Spinal cord (tissue), 10 donors: Measurements from ENCODE around the gene MRPS14. TPM values are rescaled to one million over a fixed set of nuclear protein-coding genes. Genes with fewer than 3 reads are reported as not detected.

Source experiments
- DNase-seq, 6 donors: peaks; one replicate each; pipeline versions ENCODE4 v3.0.0 to v3.0.0-alpha.2; 2013 to 2015; ENCODE audit warnings: low spot score in 6 of 6, low read depth in 4 of 6
- H3K27ac ChIP-seq: one replicate; pipeline ENCODE4 v1.5.1; 2013; ENCODE audit warnings: low read depth, low read length, control low read depth
- H3K27me3 ChIP-seq: one replicate; pipeline ENCODE4 v1.6.1; 2013; ENCODE audit warnings: low read length; ENCODE audit not compliant: control insufficient read depth, insufficient read depth
- H3K36me3 ChIP-seq: one replicate; pipeline ENCODE4 v1.6.1; 2013; ENCODE audit warnings: low read length; ENCODE audit not compliant: control insufficient read depth, insufficient read depth
- H3K4me1 ChIP-seq: one replicate; pipeline ENCODE4 v1.6.1; 2013; ENCODE audit warnings: low read length; ENCODE audit not compliant: control insufficient read depth, insufficient read depth
- H3K4me3 ChIP-seq: one replicate; pipeline ENCODE4 v1.5.1; 2013; ENCODE audit warnings: low read depth, low read length, control low read depth
- H3K9me3 ChIP-seq: one replicate; pipeline ENCODE4 v1.6.1; 2013; ENCODE audit warnings: low read length; ENCODE audit not compliant: control insufficient read depth, insufficient read depth
- WGBS: methylation state at CpG from one replicate; pipeline ENCODE4 v1.1.5; 2013; ENCODE audit warnings: missing lambda C conversion rate; ENCODE audit not compliant: insufficient coverage; 5-methylcytosine and 5-hydroxymethylcytosine counted together
- polyA plus RNA-seq, 2 donors: library from polyadenylated mRNA; unstranded; fragments of 120-200 nt; gene quantifications; one replicate each; pipeline ENCODE4 v1.2.1, GENCODE V29; 2013; ENCODE audit not compliant: insufficient read length in 2 of 2
- total RNA-seq, 2 donors: library from RNA; depleted of rRNA in 1 of 2; stranded (reverse); fragments of 120-200 nt in 1 of 2; fragments of >200 nt in 1 of 2; gene quantifications; one replicate each; pipeline versions ENCODE4 v1.2.3 to v1.2.4, GENCODE V29; 2013 to 2014
- donor health status: healthy.

Gene MRPS14
- total and polyA plus RNA-seq, 4 donors = 42.6 to 58.6 (median 48.1) TPM

DNA sequence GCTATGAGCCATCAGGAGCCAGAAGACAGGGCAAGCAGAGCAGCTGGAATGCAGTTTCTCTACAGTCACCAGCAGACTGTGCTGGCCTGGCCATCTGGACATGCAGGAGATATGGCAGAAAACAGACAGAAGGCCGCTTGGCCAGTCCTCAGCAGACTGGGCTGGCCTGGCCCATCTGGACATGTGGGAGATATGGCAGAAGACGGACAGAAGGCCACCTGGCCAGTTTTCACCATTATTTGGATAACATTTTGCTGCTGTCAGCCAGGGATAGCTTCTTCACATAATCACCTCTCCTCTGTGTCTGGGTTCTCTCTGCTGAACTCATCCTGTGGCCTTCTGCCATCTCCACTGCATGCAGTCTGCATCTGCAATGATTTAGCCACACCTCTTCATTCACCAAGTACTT is 48.5 kb downstream of the MRPS14 start:
- Histone ChIP-seq H3K27me3 (no peaks in the 10 kb centered on the region), H3K4me3 (no peak overlapping the region), H3K36me3 (peaks cover 6% of the 10 kb centered on the region), H3K27ac (no peak overlapping the region), H3K9me3 (no peaks in the 10 kb centered on the region), H3K4me1 (no peaks in the 10 kb centered on the region)
- WGBS = 84% methylated on average over 2 of the region's 2 CpGs
- DNase-seq = peak in 1 of 6 donors; percentile 12

DNA sequence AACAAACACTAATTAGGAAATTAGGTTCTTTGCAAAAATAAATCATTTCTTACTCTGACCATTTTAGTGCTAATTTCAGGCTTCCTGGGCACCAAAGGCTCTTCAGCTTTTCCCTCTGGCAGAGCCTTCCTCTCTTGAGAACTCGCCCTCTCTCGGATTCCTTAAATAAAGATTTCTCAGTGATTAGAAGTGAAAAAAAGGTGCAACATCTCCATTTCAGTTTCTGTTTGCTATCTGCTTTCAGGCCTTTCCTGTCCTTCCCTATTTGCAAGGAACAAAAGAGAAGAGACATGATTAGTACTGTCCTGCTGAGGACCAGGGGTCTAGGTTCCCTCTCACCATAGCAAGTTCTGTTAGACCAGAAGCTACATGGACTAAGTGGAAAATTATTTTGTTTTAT is 51.3 kb downstream of the MRPS14 start:
- H3K27me3 ChIP-seq = no peaks in the 10 kb centered on the region
- no peaks in the 10 kb centered on the region for H3K9me3 ChIP-seq
- no peak overlapping the region for H3K27ac ChIP-seq
- no CpG with 5 or more reads among the region's 2 CpGs for WGBS
- no peak for DNase-seq
- no peaks in the 10 kb centered on the region for H3K4me1 ChIP-seq
- no peak overlapping the region for H3K4me3 ChIP-seq
- H3K36me3 ChIP-seq = no peaks in the 10 kb centered on the region

DNA sequence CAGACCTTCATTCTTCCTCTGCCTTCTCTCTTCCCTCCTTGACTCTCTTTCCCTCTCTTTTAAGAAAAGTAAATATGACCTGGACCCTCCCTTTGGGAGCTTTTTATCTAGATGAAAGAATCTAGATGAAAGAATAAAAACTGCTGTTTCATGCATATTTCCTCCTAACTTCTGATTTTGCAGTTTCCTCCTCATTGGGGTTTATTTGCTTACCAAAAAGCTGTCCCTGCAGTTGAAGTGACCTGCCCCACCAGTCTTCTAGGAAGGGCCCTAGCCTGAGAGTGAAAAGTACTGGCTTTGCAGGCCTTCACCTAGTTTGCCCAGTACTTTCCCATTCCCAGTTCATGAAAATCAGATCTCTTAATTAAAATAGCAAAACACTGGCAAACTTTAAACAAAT is 51.8 kb downstream of the MRPS14 start:
- DNase-seq = no peak
- Histone ChIP-seq H3K4me1 (no peaks in the 10 kb centered on the region), H3K27ac (no peak overlapping the region)

DNA sequence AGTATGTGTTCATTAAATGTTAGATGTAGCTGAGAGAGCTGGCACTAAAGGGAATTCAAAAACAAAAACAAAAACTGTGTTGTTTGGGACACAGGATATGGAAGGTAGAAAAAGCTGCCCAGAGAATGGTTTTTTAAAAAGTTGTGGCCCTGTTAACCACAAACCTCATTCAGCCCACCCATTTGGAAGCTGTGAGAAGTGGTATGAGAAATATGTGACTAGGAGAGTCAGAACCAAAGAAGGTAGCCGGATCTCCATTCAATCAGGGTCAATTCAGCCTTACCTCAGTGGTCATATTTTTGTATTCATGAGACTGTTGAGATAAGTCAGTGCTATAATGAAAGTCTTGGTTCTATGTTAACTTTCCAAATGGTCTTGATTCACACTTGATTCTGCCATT is 53.2 kb downstream of the MRPS14 start:
- no peak overlapping the region for H3K27ac ChIP-seq
- no peaks in the 10 kb centered on the region for H3K27me3 ChIP-seq
- WGBS = no CpG with 5 or more reads among the region's 1 CpG
- H3K36me3 ChIP-seq = no peaks in the 10 kb centered on the region
- H3K9me3 ChIP-seq = no peaks in the 10 kb centered on the region
- no peak for DNase-seq
- H3K4me1 ChIP-seq = no peaks in the 10 kb centered on the region
- no peak overlapping the region for H3K4me3 ChIP-seq

More for the DNA sequence above, 51.8 kb downstream of the MRPS14 start:
- H3K27me3 ChIP-seq = no peaks in the 10 kb centered on the region
- no peak overlapping the region for H3K4me3 ChIP-seq
- H3K36me3 ChIP-seq = no peaks in the 10 kb centered on the region
- no peaks in the 10 kb centered on the region for H3K9me3 ChIP-seq

DNA sequence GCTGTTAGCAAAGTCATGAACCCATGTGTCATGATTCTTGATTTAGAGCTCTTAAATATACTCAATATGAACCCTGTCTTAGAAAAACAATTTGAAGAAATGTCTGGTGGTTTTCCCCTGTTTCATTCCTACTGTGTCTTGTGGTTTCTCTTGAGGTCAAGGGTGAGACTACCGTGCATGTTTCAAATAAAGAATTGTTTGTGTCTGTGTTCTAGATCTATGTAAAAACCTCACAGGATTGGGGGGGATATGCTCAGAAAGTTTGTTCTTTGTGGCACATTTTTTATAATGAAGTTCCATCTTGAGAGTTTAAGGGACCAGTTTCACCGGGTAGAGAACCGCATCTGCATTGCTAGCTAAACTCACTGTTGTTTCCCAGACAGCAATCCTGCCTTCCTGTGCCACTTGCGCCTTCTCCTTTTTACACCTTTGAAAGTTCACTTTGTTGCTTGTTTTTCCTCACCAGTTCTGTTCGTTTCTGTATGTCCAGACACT is 54.4 kb downstream of the MRPS14 start:
- WGBS = 90% methylated on average over 2 of the region's 5 CpGs
- DNase-seq = no peak
- no peak overlapping the region for H3K4me3 ChIP-seq
- H3K36me3 ChIP-seq = no peaks in the 10 kb centered on the region
- no peak overlapping the region for H3K27ac ChIP-seq
- H3K4me1 ChIP-seq = no peaks in the 10 kb centered on the region
- H3K9me3 ChIP-seq = no peaks in the 10 kb centered on the region
- H3K27me3 ChIP-seq = no peaks in the 10 kb centered on the region

DNA sequence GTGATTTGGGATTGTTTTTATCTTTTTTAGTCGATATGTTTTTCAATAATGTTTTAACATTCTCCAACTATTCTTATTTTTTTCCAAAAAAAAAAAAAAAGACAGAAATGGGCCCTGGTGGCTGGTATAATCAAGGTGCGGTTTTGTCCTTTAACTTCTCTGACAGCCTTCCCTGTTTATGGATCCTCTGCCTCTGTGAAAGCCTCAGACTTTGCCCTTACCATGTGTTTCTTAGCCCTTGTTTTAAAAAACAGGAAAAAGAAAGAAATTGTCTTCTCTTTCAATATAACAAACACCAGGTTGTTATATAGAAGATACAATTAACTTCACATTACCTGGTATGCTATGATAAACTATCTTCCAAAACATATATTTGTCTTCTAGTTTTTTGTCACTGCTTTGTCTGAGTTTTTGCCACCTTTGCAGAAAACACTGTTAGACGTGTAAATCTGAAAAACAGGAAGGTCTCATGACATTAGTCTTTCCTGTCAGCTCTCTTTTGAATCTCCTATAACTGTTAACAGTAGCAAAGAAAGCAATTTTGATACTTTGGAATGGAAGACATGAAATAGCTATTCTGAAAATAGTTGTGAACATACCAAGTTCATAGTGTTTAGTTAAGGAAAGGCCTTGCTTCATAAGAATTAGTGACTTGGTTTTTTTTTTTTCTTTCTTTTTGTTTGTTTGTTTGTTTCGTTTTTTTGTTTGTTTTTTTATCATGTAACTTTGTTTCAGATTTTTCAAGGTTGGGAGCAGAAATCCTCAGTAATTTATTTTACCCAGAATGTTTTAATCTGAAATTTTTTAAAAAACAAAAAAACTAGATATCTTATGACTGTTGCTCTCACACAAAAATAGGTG is 55.1 kb downstream of the MRPS14 start:
- Histone ChIP-seq H3K27me3 (no peaks in the 10 kb centered on the region), H3K4me3 (no peak overlapping the region), H3K27ac (no peak overlapping the region), H3K9me3 (no peaks in the 10 kb centered on the region), H3K36me3 (no peaks in the 10 kb centered on the region), H3K4me1 (no peaks in the 10 kb centered on the region)
- WGBS = no CpG with 5 or more reads among the region's 4 CpGs
- no peak for DNase-seq

DNA sequence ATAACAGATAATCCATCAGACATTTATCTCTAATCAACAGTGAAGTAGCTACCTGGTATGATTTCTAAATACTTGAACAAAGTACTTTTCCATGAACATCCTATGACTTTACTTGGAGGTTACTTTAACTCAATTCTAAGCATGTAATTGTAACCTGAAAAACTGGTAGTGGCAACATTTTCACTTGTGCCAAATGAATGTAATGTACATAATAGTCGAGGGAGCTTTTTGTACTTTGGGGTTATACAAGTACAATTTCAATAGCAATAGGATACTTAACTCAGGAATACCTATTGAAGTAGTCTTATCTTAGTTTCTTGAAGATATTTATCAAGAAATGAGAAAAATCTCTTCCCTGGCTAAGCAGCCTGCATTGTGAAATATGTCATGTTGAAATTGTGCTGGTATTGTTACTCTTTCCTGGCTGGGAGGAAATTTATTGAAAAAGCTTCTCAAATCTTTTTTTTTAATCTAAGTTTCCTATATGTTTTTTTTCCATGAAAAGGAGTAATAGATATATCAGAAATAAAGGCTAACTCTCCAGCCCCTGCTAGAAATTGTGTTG is 57.1 kb downstream of the MRPS14 start:
- Histone ChIP-seq H3K36me3 (no peaks in the 10 kb centered on the region), H3K9me3 (no peaks in the 10 kb centered on the region), H3K4me1 (no peaks in the 10 kb centered on the region), H3K27ac (no peak overlapping the region), H3K4me3 (no peak overlapping the region), H3K27me3 (no peaks in the 10 kb centered on the region)
- no peak for DNase-seq
- WGBS = no CpG with 5 or more reads among the region's 1 CpG

DNA sequence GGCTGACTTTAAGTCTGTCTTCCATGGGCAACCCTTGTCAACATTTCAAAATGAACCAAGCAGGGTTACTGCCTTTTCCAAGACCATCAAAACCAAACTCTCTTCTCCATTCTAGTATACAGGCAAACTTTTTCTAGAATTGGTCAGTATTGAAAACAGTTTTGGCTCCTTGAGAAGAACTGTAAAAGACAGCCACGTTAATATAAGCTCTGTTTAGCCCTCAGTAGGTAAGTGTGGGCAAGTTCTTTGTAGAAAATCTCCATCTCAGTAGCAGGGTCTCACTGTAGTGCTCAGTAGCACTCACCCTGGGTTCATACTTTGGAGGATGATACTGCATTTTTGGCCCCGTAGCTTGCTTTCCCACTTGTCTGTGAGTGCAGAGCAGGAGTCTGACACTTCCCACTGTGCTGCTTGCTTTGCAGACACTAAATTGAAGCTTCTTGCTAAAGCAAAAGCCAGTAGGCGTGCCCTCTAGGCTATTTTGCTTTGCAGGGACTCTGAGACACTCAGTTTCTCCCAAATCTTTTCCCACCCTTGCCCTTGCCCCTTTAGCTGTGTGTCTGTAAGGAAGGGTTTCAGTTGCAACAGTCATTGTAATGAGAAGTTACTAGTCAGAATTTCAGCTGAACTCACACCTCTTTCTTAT is 57.7 kb downstream of the MRPS14 start:
- Histone ChIP-seq H3K27ac (peak overlapping the region; percentile 3), H3K4me1 (no peaks in the 10 kb centered on the region), H3K36me3 (no peaks in the 10 kb centered on the region), H3K27me3 (no peaks in the 10 kb centered on the region), H3K9me3 (no peaks in the 10 kb centered on the region), H3K4me3 (no peak overlapping the region)
- peak in 1 of 6 donors; percentile 41 for DNase-seq
- WGBS = 53% methylated on average over 3 of the region's 3 CpGs

DNA sequence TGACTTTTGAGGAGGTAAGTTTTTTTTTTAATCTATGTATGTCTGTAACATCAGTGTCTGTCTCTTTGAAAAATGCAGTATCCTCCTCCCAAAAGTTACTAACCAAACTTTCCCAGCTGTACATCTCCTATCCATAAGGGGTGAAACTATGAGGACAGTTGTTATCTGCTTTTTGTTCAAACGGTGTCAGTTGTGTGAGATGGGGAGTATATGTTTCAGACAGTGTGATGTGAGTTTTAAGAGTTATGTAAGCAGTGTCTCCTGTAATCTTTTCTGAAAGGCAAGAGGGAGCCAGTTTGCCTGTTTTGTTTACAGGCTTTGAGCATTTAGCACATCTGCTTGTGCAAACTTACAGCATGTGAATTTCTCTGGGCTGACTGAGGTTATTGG is 58.3 kb downstream of the MRPS14 start:
- H3K27me3 ChIP-seq = no peaks in the 10 kb centered on the region
- WGBS = no CpG with 5 or more reads among the region's 1 CpG
- peak overlapping the region; percentile 3 for H3K27ac ChIP-seq
- no peaks in the 10 kb centered on the region for H3K36me3 ChIP-seq
- no peak overlapping the region for H3K4me3 ChIP-seq
- H3K4me1 ChIP-seq = no peaks in the 10 kb centered on the region
- DNase-seq = no peak
- H3K9me3 ChIP-seq = no peaks in the 10 kb centered on the region
